Measurements from ENCODE around the gene EYS.

The EYS gene

DNA sequence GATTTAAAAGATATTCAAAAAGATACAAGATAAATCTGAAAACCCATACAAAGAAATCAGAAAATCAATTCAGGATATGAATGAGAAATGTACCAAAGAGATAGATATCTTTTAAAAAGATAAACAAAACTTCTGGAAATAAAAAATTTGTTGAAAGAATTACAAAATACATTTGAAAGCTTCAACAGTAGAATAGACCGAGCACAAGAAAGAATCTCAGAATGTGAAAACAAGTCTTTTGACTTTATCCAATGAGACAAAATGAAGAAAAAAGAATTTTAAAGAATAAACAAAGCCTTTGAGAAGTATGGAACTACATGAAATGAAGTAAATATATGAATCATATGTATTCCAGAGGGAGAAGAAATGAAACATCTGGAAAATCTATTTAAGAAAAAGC lies 1011.0 kb downstream of the EYS start:
- no peak for DNase-seq

DNA sequence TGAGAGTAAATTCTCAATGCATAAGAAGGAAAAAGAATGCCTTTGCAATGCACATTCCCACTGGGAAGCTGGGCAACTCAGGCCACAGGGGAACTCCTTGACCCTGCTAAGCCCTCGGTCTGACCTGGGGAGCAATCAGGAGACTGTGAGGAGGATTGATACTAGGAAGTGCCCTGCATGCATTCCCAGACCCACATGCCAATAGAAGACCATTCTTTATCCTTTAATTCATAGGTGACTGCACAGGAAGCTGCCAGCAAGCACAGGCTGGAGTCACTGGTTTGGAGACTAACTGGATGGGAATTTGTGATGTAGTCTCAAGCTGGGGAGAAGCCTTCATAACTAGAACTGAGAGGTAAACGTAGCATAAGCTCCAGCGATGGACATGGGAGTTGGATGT lies 1012.7 kb downstream of the EYS start:
- DNase-seq = no peak

DNA sequence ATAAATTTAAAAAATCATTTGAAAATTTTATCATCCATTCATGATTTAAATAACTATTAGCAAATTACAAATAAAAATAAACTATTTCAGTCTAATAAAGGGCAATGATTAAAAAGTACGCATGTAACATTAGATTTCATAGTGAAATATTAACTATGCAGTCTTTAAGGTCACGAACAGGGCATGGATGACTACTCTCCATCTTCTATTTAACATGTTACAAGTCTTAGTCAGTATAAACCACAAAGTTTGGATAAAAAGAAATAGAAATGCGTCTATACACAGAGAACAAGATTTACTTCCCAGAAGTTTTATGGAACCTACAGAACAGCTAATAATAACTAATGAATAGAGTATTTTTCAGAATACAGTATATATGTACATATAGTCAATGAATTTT lies 1016.0 kb downstream of the EYS start:
- DNase-seq = no peak

DNA sequence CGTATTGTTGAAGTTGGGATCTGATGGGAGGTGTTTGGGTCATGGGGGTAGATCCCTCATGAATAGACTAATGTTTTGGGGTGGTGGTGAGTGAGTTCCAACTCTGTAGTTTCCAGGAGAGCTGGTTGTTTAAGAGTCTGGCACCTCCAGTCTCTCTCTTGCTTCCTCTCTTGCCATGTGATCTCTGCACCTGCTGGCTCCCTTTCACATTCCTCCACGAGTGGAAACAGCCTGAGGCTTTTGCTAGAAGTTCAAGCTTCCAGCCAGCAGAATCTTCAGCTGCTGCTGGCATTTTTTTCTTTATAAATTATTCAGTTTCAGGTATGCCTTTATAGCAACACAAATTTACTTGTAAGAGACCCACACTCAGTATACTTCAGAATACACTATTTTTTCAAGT lies 1021.6 kb downstream of the EYS start:
- DNase-seq = no peak

DNA sequence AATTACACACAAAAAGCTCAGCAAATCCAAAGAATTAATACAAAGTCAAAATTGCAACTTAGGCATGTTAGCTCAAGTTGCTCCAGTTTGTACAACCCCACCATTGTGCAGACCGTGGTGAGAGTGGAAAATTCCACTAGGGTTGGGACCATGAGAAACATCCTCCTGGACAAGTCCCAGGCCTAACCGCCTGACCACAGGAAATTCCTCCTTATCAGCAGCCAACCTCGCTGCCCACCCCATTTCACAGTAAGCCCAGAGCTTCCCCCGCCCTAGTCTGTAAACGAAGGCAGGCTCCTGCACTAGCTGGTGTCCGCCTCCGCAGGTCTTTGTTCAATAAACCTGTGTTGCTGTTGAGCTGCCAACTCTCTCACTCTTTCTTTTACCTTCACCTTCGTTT lies 1023.3 kb downstream of the EYS start:
- no peak for DNase-seq

DNA sequence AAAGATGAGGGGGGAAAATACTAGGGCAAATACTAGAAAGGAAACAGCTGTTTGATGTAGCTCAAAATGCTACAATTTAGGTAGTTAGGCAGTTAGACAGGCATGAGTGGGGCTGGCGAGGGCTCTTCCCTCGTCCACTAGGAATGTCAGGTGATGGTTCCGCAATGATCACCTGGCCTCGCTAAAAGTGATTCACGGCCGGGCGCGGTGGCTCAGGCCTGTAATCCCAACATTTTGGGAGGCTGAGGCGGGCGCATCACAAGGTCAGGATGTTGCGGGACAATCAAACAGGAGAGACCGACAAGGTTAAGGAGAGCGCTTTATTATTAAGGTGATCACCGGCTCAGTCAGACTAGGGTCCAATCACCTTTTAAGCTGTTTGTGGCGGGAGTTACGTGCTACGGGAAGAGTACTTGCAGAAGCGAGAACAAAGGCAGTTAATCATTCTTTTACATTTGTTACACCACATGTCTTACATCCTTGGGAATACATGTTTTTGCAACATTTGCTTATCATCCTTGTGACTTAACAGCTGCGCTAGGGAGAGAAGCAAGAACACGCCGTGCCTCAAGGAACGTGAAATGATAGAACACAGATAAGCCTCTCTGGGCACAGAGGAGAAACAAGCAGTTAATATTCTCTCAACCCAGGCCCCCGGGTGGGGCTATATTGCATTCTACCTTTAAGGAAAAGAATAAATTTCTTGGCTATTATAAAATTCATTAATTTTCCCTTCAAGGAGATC lies 1025.4 kb downstream of the EYS start:
- no peak for DNase-seq

DNA sequence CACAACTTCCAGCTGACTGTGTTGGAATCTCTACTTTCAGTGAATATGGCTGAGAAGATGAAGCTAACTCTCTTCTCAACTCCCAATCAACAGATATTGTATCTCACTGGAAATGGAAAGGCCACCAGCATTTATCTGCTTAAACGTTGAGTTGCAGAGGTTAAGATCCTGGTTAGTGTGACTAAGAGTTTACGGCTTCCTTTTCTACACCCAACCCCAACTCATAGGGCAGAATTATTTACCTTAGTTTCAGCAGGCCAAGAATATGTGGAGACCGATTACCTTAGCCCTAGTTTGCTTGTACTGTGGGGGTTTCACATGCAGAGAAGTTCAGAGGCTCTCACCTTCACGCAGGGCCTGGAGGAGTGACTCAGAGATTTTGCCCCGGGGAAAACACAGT lies 1026.6 kb downstream of the EYS start:
- no peak for DNase-seq

DNA sequence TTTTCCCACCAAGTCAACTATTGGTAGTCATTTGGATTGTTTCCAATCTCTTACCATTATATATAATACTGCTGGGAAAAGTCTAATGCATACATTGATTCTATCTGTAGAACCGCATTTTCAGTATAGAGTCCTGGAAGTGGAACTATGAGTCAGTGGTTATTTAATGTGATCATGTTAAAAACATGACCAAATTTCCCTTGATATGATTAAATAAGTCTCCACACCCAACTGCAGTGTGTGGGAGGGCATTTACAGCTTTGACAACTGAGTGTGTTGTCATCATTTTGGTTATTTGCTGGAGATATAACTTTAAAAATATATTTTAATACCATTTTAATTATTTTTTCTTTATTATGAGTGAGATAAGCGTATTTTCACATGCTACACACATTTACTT lies 1027.6 kb downstream of the EYS start:
- no peak for DNase-seq

DNA sequence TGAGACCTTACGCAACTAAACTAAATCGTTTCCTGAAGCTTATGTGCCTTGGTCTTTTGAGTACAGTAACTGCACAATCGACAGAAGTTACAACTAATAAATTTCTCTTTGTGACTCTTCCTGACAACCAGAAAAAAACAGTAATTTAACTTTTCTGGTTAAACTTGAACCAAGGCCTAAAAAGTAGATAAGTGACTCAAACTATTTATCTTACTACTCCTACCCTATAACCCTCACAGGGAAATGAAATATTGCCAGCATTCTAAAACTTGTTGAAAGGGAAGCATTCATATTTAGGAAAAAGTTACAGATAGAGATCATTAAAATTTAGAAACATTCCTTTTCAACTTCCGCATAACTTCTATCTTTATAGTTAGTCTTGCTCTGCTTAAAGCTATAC lies 1034.4 kb downstream of the EYS start:
- no peak for DNase-seq

DNA sequence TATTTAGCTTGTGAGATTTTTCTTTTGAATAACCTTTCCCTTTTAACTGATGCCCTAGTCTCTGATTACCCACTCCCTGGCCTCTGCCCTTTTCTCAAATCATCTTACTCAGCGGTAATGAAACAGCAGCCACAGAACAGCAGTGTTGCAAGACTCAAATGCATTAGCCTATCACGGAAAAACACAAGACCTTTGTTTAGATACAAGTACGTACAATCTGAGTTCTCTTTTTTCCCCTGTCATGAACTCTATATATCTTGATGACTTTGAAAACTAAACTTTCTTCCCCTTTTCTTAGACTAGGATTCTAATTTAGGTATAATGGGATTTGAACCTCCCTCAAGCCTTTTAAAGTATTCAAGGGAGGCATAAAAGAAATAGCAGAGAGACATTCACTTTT lies 1034.9 kb downstream of the EYS start:
- DNase-seq = no peak

DNA sequence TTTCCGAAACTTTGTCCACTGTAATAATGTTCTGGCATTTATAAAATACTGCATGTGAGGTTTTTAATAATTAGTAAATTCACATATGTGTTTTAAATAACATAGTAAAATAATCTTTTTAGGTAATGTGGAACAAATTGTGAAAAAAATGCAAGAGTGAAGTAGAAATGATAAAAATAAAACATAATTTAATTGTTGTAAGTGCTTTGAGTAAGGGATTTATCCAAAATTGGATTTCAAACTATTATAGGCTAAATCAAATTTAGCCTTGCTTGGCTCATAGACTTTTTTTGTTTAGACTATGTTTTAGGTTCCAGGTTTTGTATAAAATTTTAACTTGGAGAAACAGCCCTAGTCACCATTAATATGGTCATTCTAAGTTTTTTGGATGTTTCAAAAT lies 1041.9 kb downstream of the EYS start:
- DNase-seq = no peak

DNA sequence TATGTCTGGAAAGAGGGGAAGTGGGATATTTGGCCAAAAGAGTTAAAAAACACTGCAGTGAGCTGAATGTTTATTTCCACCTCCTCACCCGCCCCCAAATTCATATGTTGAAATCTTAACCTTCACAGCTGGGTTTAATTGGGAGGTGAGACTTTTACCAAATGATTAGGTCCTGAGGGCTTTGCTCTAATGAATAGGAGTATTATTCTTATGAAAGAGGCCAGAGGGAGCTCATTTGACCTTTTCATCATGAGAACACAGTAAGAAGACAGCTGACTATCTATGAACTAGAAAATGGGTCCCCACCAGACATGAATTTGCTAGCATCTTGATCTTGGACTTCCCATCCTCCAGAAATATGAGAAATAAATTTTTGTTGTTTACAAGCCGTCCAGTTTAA lies 1042.5 kb downstream of the EYS start:
- no peak for DNase-seq

DNA sequence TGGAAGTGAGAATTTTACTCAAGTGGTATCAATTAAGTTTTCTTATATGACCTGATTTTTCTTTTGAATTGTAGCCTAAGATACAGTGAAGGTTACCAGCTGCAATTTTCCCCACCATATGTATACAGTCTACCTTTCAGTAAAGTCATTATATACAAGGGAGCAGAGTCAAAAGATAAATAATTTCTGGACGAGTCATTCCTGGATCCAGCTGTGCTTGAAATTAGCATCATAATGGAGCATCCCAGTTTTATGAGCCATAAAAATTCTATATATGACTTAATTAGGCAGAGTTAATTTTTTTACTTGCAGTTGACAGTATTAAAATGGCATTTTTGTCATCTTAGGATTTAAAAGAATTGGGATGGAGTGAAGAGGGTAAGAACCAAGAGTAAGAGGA lies 1063.0 kb downstream of the EYS start:
- no peak for DNase-seq

DNA sequence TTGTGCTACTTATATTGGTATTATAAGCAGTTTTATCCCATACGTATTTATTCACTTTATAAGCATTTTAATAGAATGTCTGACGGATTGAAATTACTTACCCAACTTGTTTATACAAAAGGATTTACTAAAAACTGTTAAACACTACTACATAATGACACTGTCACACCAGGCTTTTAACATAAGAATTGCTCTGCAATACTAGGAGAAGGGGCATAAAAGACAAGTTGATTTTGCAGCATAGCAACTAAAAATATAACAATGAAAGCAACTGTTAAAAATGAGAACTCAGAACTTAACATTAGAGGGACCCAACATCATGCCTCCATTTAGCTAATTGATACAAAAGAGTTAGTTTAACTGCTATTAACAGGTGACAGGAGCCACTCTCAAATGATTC lies 1076.1 kb downstream of the EYS start:
- DNase-seq = no peak

DNA sequence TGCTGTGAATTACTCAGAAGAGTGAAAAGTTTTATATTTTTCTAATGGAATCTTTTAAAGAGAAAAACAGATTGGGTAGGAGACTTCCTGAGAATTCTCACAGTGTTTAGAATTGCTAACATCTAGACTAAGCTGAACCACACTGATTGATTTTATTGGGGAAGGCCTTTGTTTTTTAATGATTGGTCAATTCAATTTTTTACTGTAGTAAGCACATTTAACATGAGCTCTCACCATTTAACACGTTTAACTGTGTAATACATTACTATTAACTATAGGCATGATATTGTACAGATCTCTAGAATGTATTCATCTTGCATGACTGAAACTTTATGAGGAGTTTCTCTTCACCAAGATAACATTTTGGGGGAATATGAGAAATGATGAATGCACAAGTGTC lies 1084.1 kb downstream of the EYS start:
- DNase-seq = no peak

DNA sequence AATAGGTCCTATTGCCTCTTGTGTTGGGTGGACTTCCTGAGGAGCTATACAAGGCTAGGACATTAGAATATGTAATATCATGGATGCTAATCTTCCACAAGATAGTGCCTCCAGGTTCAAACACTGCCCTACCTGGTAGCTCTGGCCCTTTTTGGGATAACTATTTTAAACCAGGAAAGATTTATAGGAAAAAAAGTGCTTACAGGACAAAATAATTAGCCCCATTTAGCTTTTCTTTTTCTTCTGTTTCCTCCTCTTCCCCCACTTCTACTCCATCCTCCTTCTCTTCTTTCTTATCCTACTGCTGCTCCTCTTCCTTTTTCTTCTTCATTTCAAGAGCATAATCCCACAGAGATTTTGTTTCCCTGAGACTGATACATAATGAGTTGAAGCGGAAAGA lies 1104.0 kb downstream of the EYS start:
- no peak for DNase-seq

DNA sequence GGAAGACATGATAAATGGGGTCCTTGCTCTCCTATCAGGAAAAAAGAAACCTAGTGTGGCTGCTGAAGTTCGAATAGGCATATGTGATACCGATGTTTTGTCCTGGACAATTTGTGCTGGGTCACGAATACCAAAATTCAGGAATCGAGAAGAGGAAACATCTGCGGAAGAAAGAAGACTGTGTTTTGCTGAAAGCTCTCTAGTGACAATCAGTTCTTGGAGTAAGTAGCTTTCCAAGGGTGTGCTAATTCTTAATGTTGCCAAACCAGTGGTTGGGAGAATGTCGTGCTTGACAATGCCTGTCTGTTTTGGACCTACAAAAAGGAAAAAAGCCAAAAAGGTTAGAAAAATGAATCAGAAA lies 1115.4 kb downstream of the EYS start:
- no peak for DNase-seq

DNA sequence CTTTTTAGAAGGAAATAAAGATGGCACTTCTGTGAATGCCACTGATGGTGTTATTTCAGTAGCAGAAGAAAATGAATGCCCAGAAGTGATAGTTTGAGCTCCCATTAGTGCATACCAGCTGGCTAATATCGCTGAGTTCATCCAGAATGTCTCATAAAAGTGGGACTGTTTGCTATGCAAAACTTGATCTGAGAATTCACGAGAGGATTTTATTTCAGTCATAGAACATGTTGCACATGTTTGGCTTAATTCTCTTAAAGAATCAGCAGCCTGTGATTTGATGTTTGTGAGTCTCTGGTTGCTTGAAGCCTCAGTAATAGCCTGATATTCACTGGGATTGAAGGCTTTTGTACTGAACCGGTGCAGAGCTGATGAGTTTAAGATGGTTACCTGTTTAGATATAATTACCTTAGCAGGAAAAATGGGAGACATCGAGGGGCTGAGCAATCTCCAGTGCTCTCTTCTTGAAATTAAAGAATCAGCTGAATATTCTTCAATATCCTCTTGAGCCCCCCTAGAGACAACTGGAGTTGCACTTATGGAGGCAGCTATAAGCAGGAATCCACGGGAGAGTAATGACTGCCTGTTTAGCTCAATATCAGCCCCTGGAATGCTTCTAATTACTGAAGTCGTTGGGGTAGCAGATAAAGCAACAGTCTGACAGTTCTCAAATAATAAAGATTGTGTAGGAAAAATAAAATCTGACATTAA lies 1115.9 kb downstream of the EYS start:
- DNase-seq = no peak

DNA sequence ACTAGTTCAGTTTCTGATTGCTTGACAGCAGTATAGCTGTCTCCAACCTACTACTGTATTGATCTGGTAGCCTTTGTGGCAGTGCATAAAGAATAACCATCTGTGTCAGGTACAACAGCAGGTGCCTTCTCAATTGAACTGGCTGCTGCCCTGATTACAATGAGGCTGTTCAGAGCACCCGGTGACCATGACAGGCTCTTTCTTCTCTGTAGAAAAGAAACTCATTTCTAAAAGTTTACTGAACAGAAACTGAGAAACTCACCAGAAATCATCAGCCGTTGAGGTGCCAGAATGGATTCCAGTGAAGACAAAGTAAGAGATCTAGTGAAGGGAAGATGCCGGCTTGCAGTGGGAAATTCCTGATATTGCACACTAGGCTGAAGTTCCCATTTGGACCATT lies 1117.1 kb downstream of the EYS start:
- no peak for DNase-seq

DNA sequence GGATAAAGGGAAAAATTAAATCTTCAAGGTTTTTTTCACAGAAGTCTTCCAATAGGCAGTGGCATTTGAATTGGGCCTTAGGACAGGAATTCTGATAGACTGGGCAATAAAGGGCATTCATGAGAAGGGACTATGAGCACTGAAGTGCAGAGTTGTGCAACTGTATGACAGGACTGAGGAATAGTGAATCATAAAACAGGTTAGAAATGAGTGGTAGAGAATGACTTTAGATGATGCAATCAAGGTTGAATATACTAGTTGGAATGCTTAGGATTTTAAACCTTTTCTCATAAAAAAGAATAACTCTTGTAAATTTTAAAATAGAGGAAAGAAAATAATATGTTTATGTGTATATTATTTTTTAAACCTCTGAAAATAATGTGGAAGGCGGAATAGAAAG lies 1126.7 kb downstream of the EYS start:
- no peak for DNase-seq

DNA sequence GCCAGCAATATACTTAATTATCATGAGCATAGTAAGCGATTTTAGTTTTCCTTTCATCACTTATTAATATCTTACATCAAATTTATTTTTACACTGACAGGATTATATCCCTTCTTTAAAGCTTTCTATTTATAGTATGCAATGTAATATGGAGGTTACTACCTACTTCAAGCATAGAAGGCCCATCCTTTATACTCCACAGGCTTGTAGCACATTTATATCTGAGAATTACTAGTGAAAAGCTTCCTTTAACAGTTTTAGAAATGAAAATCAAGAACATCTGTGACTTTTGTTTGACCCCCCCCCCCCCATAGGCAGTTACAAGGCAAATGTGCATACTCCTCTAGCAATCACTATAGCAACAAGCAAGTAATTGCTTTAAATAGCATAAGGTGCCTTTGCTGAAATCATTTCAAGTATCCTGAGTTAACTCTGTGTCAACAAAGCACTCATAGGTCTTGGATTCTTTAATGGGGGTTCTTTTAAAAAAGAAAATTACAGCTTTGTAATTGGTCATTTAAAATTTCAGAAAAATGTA lies 1153.7 kb downstream of the EYS start:
- DNase-seq = no peak

DNA sequence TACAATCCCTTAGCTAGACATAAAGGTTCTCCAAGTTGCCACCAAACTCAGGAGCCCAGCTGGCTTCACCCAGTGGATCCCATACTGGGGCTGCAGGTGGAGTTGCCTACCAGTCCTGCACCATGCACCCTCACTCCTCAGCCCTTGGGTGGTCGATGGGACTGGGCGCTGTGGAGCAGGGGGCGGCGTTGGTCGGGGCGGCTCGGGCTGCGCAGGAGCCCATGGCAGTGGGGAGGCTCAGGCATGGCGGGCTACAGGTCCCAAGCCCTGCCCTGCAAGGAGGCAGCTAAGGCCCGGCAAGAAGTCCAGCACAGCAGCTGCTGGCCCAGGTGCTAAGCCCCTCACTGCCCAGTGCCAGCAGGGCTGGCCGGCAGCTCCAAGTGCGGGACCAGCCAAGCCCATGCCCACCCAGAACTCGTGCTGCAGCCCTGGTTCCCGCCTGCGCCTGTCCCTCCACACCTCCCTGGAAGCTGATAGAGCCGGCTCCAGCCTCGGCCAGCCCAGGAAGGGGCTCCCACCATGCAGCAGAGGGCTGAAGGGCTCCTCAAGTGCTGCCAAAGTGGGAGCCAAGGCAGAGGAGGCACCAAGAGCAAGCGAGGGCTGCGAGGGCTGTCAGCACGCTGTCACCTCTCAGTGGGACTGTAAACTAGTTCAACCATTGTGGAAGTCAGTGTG lies 1159.3 kb downstream of the EYS start:
- DNase-seq = no peak

DNA sequence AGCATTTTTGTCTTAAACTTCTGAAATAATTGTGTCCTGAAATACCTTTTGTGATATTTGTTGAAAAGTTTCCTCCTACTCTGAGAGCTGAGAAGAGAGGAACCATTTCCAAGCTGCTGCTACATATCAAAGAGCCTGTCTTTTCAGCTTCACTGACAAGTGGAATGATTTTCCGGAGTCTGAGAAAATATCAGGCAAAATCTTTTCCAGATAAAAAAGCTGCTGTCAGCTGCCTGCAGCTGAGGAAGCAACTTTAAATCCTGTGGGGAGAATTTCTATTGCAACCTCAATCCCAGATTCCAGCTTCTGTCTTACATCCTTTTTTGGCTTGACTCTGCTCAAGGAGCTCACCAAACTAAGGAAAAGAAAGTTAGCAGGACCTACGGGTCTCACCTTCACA lies 1167.1 kb downstream of the EYS start:
- no peak for DNase-seq

DNA sequence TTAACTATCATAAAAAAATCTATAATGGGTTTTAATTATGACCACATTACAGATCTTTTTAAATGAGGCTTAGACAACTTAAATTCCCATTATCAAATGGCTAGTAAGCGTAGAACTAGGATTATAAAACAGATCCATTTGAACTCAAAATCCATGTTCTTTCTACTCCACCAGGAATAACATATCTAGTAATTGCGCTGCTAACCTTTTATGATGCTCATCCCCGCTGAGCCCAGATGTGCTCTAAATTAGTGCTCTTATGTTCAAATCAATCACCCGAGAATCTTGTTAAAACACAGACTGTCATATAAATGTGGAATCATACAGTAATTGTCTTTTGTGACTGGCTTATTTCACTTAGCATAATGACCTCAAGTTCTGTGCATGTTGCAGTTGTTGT lies 1168.3 kb downstream of the EYS start:
- no peak for DNase-seq

All from activated CD4-positive, alpha-beta T cell treated with anti-CD3 and anti-CD28 coated beads, Interleukin-2, Interleukin-6, amounts not matched to agents 100 ng/mL and 50 ng/mL, durations not matched to agents 16 hours and 8 hours (primary cell).